Thyroid gland (tissue), 4 donors: ENCODE data around the gene CGA.

ENCODE experiments used
- CTCF ChIP-seq, 6 experiments: fragments of 200-600 bp in 3 of 6; fragments of 450-650 bp in 3 of 6; sonication (generic) in 3 of 6; IDR thresholded peaks; one replicate each; pipeline ENCODE4 v1.5.1; 2016 to 2019; ENCODE audit warnings: antibody characterized with exemption in 6 of 6, mild to moderate bottlenecking in 2 of 6, inconsistent platforms in 1 of 6, moderate library complexity in 1 of 6
- POLR2A ChIP-seq, 2 donors: fragments of 450-650 bp; IDR thresholded peaks; one replicate each; pipeline ENCODE4 v1.6.1; 2017; ENCODE audit warnings: antibody characterized with exemption in 2 of 2, mild to moderate bottlenecking in 2 of 2, moderate library complexity in 1 of 2

GRCh38 chr6:87100216-87100615 lies 5.3 kb upstream of the CGA start:
- TF ChIP-seq POLR2A (IDR thresholded peaks at IDR 0.05) (no peak), CTCF (IDR thresholded peaks at IDR 0.05) (no peak)
